Thoracic aorta (tissue), 2 donors: ENCODE results near the gene FAM53B. TPM values are rescaled to one million over a fixed set of nuclear protein-coding genes. Genes with fewer than 3 reads are reported as not detected.

Source experiments
- ATAC-seq: fragments of 150-250 bp; one replicate; pipeline ENCODE4 v1.8.0; 2017; ENCODE audit warnings: low read depth; ENCODE audit not compliant: insufficient number of reproducible peaks, low FRiP score
- DNase-seq: peaks from one replicate; pipeline ENCODE4 v3.0.0-alpha.2; 2020; ENCODE audit warnings: low spot score
- H3K27ac ChIP-seq, 2 donors: fragments of 200-600 bp; sonication (generic); 1 replicate in 1 of 2; 2 replicates in 1 of 2; pipeline ENCODE4 v1.5.1; 2016; ENCODE audit warnings: mild to moderate bottlenecking in 2 of 2, moderate library complexity in 2 of 2
- H3K27me3 ChIP-seq: fragments of 200-600 bp; sonication (generic); replicated peaks from 2 replicates; pipeline ENCODE4 v1.6.0; 2016; ENCODE audit warnings: mild to moderate bottlenecking; ENCODE audit not compliant: insufficient read depth
- H3K36me3 ChIP-seq: fragments of 200-600 bp; sonication (generic); one replicate; pipeline ENCODE4 v1.5.1; 2016
- H3K4me1 ChIP-seq, 2 donors: fragments of 200-600 bp; sonication (generic); 1 replicate in 1 of 2; 2 replicates in 1 of 2; pipeline versions ENCODE4 v1.5.1 to v1.6.0; 2016; ENCODE audit warnings: low read depth in 2 of 2, mild to moderate bottlenecking in 1 of 2; ENCODE audit not compliant: control insufficient read depth in 1 of 2
- H3K4me3 ChIP-seq: fragments of 200-600 bp; sonication (generic); 2 replicates; pipeline ENCODE4 v1.5.1; 2016; ENCODE audit warnings: mild to moderate bottlenecking
- H3K9me3 ChIP-seq: fragments of 200-600 bp; sonication (generic); 2 replicates; pipeline ENCODE4 v1.5.1; 2016
- CTCF ChIP-seq: fragments of 200-600 bp; sonication (generic); IDR thresholded peaks from one replicate; pipeline ENCODE4 v1.5.1; 2019; ENCODE audit warnings: antibody characterized with exemption
- total RNA-seq, 2 donors: library from RNA; depleted of rRNA; stranded (reverse); fragments of >200 nt; gene quantifications; one replicate each; pipeline versions ENCODE4 v1.1.0 to v1.2.3, GENCODE V29; 2016

Gene FAM53B
- total RNA-seq, 2 donors from 2014 or later = 26.6 to 49.5 TPM

DNA sequence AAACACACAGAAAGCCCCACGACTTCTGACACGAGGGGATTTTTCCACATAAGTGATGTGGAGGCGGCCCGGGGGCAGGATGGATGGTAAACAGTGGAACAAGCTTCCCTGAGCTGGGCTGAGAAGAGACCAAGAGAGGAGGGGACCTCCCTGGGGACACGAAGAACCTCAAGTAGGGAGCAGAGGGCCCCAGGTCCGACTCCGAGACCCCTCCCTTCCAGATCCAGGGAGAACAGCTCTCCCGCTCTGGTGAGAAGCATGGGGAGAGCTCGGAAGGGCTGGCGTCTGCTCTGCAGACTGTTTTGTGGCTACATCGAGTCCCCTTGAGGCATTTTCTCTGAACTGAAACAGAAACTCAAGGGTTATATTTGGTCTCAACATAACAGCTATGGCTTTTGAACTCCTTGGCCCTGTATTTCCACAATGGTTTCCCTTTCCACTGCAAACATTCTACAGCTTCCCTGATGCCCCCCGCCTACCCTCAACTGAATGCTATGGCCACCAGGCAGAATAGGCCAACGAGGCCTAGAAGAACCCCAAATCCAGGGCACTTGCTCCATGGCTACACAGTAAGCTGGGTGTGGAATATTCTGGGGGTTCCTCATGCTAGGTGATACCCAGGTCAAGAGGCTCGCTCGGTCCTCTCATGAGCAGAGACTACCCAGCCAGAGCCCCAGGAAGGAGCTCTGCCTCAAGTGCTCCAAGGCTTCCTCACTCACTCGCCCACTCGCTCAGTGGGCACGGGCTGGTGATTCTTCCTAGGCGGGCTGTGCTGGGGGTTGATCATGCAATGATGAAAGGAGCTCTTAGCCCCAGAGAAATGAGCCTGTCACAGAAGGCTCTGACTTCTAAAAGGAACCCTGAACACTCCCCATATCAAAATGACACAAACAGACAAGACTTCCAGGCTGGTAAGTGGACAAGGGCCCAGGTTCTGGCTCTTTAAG, 47.5 kb downstream of the FAM53B start:
- Histone ChIP-seq H3K9me3 (no peaks in the 10 kb centered on the region), H3K4me1 (peaks cover 12 to 38% of the 10 kb centered on the region in 2 donors), H3K27me3 (no peaks in the 10 kb centered on the region), H3K4me3 (no peak overlapping the region), H3K36me3 (peaks cover 9% of the 10 kb centered on the region), H3K27ac (no peak overlapping the region)
- DNase-seq (no peak), ATAC-seq (no peak)
- no peak for TF ChIP-seq CTCF

DNA sequence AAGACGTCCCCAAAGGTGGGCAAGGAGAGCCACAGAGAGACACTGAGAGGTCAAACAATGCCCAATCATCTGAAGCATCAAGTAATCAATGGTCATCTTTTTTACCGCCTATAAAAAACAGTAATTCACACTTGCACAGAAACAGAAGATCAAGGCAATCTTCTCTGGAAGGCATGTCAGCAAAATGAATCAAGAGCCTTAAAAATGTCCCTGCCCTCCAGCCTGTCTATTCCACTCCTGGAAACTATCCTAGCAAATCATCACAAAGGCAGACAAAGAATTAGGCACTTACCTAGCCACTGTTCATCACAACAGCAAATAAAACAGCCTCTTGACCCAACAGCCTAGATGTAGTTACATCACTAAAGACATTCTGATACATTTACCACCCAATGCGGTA, 48.9 kb downstream of the FAM53B start:
- Histone ChIP-seq H3K27me3 (no peaks in the 10 kb centered on the region), H3K4me1 (peaks cover 0 to 23% of the 10 kb centered on the region in 2 donors), H3K27ac (no peak overlapping the region), H3K9me3 (no peaks in the 10 kb centered on the region), H3K36me3 (peaks cover 9% of the 10 kb centered on the region), H3K4me3 (no peak overlapping the region)
- no peak for TF ChIP-seq CTCF
- DNase-seq = no peak
- ATAC-seq = no peak

- no peak overlapping the region for H3K4me3 ChIP-seq
- no peak overlapping the region for H3K27ac ChIP-seq
- DNase-seq = no peak
- H3K9me3 ChIP-seq = no peaks in the 10 kb centered on the region
- TF ChIP-seq CTCF = no peak
- H3K36me3 ChIP-seq = peaks cover 9% of the 10 kb centered on the region
- ATAC-seq = no peak
- H3K4me1 ChIP-seq = peaks cover 0 to 17% of the 10 kb centered on the region in 2 donors
- H3K27me3 ChIP-seq = no peaks in the 10 kb centered on the region
These were observed 49.5 kb downstream of the FAM53B start for GRCh38 chr10:124694481-124695220.

DNA sequence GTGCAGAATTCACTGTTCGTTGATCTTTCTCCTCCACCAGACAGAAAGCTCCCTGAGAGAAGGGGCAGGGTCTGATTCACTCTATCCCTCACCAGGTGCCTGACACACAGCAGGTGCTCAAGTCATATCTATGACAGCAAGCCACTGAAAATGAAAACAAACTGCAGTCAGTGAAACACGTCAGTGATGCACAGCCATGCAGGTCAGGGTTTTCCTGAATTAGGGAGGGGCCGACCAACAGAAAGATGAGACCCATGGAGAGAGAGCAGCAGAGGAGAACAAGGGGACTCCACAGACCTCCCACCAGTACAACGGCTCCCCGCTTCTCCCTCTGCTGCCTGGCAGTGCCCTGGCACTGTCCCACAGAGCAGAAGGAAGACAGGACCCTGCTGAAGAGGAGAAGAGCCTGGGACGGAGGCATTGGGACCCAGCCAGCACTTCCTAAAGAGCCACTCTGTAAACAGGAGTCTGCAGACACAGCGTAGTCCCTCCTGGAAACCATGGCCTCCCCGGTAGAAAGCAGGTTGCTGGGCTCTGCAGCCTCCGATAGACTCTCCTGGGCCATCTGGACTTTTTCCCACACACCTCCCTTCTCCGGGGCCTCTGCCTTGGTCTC, 50.3 kb downstream of the FAM53B start:
- Histone ChIP-seq H3K4me3 (no peak overlapping the region), H3K36me3 (peaks cover 9% of the 10 kb centered on the region), H3K27ac (no peak overlapping the region), H3K27me3 (no peaks in the 10 kb centered on the region), H3K4me1 (peaks cover 0 to 9% of the 10 kb centered on the region in 2 donors), H3K9me3 (no peaks in the 10 kb centered on the region)
- no peak for ATAC-seq
- no peak for DNase-seq
- no peak for TF ChIP-seq CTCF

DNA sequence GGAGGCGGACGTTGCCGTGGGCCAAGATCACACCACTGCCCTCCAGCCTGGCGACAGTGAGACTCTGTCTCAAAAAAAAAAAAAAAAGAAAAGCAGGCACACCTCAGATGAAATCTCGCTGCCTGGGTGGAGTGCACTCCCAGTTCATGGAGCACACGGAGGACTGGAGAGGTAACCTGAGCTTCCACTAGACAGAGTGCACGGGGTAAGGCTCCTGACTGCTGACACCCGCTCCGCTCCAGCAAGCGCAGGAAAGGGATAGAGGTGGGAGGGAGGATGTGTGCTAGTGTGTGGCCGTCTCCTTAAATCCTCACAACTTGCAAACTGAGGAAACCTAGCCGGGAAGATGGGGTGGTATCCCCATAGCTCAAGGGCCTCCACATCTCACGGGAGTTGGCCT, 50.8 kb downstream of the FAM53B start:
- TF ChIP-seq CTCF = no peak
- H3K27ac ChIP-seq = no peak overlapping the region
- no peak for ATAC-seq

More for the DNA sequence above, 50.8 kb downstream of the FAM53B start:
- no peak for DNase-seq
- Histone ChIP-seq H3K4me3 (no peak overlapping the region), H3K27me3 (no peaks in the 10 kb centered on the region), H3K36me3 (peaks cover 9% of the 10 kb centered on the region), H3K4me1 (peaks cover 0 to 7% of the 10 kb centered on the region in 2 donors), H3K9me3 (no peaks in the 10 kb centered on the region)
